ENCODE measurements around the gene ZSCAN5A. TPM values are rescaled to one million over a fixed set of nuclear protein-coding genes. Genes with fewer than 3 reads are reported as not detected.

The ZSCAN5A gene
- total and polyA plus RNA-seq, 9 of the 15 experiments (the other 6 are each of a cell fraction or from before 2014, with no cell fraction given), result 5.8 to 15.3 (median 11.8) TPM

- TF ChIP-seq IRF1 (CRISPR knock-in tag; IDR thresholded peaks at IDR 0.05; ENCODE audit: borderline replicate concordance) (no peak), PYGO2 (tag; IDR thresholded peaks at IDR 0.05) (peak; percentile 70; the same call in 1 of the 2 replicates), POLR2B (IDR thresholded peaks at IDR 0.05; ENCODE audit: low read depth, partially characterized antibody) (peak; percentile 65), ZNF76 (CRISPR knock-in tag; IDR thresholded peaks at IDR 0.05; ENCODE audit: borderline replicate concordance) (no peak), CBFB (CRISPR knock-in tag; IDR thresholded peaks at IDR 0.05) (no peak), MED1 (CRISPR knock-in tag; IDR thresholded peaks at IDR 0.05; ENCODE audit: borderline replicate concordance) (no peak), NKRF (IDR thresholded peaks at IDR 0.05; ENCODE audit: borderline replicate concordance) (peak; percentile 84; the same call in 1 of the 2 replicates), JUNB (CRISPR knock-in tag; conservative IDR thresholded peaks at IDR 0.05) (peak; percentile 61; the same call in 1 of the 2 replicates), ZBTB40 (IDR thresholded peaks at IDR 0.05) (peak; percentile 99), ZBTB40 (CRISPR knock-in tag; IDR thresholded peaks at IDR 0.05) (no peak), NR4A1 (CRISPR knock-in tag; IDR thresholded peaks at IDR 0.05) (no peak), NR4A1 (tag; IDR thresholded peaks at IDR 0.05) (peak; percentile 80), MAX (CRISPR knock-in tag; IDR thresholded peaks at IDR 0.05) (peak; percentile 8; the same call in 1 of the 2 replicates), ZNF354B (CRISPR knock-in tag; IDR thresholded peaks at IDR 0.05) (no peak), RHOXF2B (CRISPR knock-in tag; conservative IDR thresholded peaks at IDR 0.05) (no peak), SMARCA4 (IDR thresholded peaks at IDR 0.05) (0 out of 2 replicates have a peak, but pooled peaks have one; percentile 37), MTA2 (IDR thresholded peaks at IDR 0.05; ENCODE audit: low read depth) (peak; percentile 64)
These were observed at the start of gene ZSCAN5A (continued) for GRCh38 chr19:56314381-56315076.

Measured in K562 (cell line).